PC-3 (cell line): ENCODE measurements around the gene PGS1. TPM values are rescaled to one million over a fixed set of nuclear protein-coding genes. Genes with fewer than 3 reads are reported as not detected.

Experiments
- ATAC-seq: fragments of 200-7000 bp; cut with Tn5 transposase; 2 replicates; pipeline ENCODE4 v1.9.1; 2020; ENCODE audit warnings: mild to moderate bottlenecking, moderate library complexity
- BruUV-seq: library from RNA; stranded (reverse); fragments of 400-500 nt; replicated peaks from 2 replicates; lab custom pipeline; 2021; lab: Mats Ljungman, UMichigan
- CTCF ChIA-PET: fragments of 300-600 bp; sonication (Branson Sonifier 250); formaldehyde crosslinking; loops from one replicate; lab custom pipeline; 2022; ENCODE audit warnings: antibody characterized with exemption; lab: Charles Lee
- POLR2A ChIA-PET: fragments of 300-600 bp; sonication (Branson Sonifier 250); formaldehyde crosslinking; loops from one replicate; lab custom pipeline; 2022; ENCODE audit warnings: antibody characterized with exemption; ENCODE audit not compliant: unreplicated experiment; lab: Charles Lee
- DNase-seq: peaks from one replicate; pipeline ENCODE4 v3.0.0-alpha.2; 2015
- H2AFZ ChIP-seq: fragments of 300-600 bp; sonication (generic); 2 replicates; pipeline ENCODE4 v1.6.0; 2016; ENCODE audit warnings: antibody characterized with exemption, low read length
- H3F3A ChIP-seq: fragments of 300-600 bp; sonication (generic); one replicate; pipeline ENCODE4 v1.6.0; 2017; ENCODE audit warnings: antibody characterized with exemption, low read length, control low read depth, mild to moderate bottlenecking; ENCODE audit not compliant: unreplicated experiment
- H3K27ac ChIP-seq: fragments of 300-600 bp; sonication (generic); 2 replicates; pipeline ENCODE4 v1.5.1; 2016; ENCODE audit warnings: mild to moderate bottlenecking, low read length
- H3K27me3 ChIP-seq: fragments of 300-600 bp; sonication (generic); 2 replicates; pipeline ENCODE4 v1.6.1; 2016; ENCODE audit warnings: low read length, mixed read lengths
- H3K36me3 ChIP-seq: fragments of 300-600 bp; sonication (generic); 2 replicates; pipeline ENCODE4 v1.6.1; 2016; ENCODE audit warnings: low read depth, mixed run types, low read length, mixed read lengths
- H3K4me1 ChIP-seq: fragments of 300-600 bp; sonication (generic); 2 replicates; pipeline ENCODE4 v1.5.1; 2016; ENCODE audit warnings: low read length; ENCODE audit not compliant: insufficient read depth
- H3K4me2 ChIP-seq: fragments of 300-600 bp; sonication (generic); 2 replicates; pipeline ENCODE4 v1.6.0; 2016; ENCODE audit warnings: low read length
- H3K4me3 ChIP-seq: fragments of 300-600 bp; sonication (generic); 2 replicates; pipeline ENCODE4 v1.5.1; 2016; ENCODE audit warnings: mild to moderate bottlenecking, low read length, mixed read lengths
- H3K79me2 ChIP-seq: fragments of 300-600 bp; sonication (generic); 2 replicates; pipeline ENCODE4 v1.6.1; 2017; ENCODE audit warnings: low read length, mixed read lengths
- H3K9ac ChIP-seq: fragments of 300-600 bp; sonication (generic); 2 replicates; pipeline ENCODE4 v1.6.0; 2016; ENCODE audit warnings: mild to moderate bottlenecking, low read length
- H3K9me2 ChIP-seq: fragments of 300-600 bp; sonication (generic); replicated peaks from 2 replicates; pipeline ENCODE4 v1.6.1; 2016; ENCODE audit warnings: mixed run types, low read length, mixed read lengths
- H3K9me3 ChIP-seq: fragments of 300-600 bp; sonication (generic); 2 replicates; pipeline ENCODE4 v1.6.1; 2016; ENCODE audit warnings: low read length, mixed read lengths
- H4K20me1 ChIP-seq: fragments of 300-600 bp; sonication (generic); 2 replicates; pipeline ENCODE4 v1.6.1; 2016; ENCODE audit warnings: low read length, mixed read lengths
- EZH2 ChIP-seq: fragments of 300-600 bp; sonication (generic); IDR thresholded peaks from one replicate; pipeline ENCODE4 v1.6.1; 2017; ENCODE audit warnings: antibody characterized with exemption, mild to moderate bottlenecking, low read length; ENCODE audit not compliant: unreplicated experiment
- EZH2phosphoT487 ChIP-seq: fragments of 300-600 bp; sonication (generic); IDR thresholded peaks from 2 replicates; pipeline ENCODE4 v1.6.1; 2018; ENCODE audit warnings: mild to moderate bottlenecking, antibody characterized with exemption, low read length, borderline replicate concordance
- intact Hi-C: fragments of 100-400 bp; cut with micrococcal nuclease; formaldehyde crosslinking; loops from 2 replicates; pipeline ENCODE4 v1.9.0; 2023
- total RNA-seq: library from RNA; depleted of rRNA; stranded (reverse); fragments of >200 nt; gene quantifications from 2 replicates; pipeline ENCODE4 v1.2.3, GENCODE V29; 2014
- TF ChIP-seq, protein P1 (sequence below): fragments of 300-600 bp; sonication (generic); conservative IDR thresholded peaks from 2 replicates; pipeline ENCODE4 v1.5.1; 2017; ENCODE audit warnings: antibody characterized with exemption, low read depth, mild to moderate bottlenecking, low read length

PGS1 gene
- total RNA-seq, 1 experiment from 2014 or later = 47.0 TPM

DNA sequence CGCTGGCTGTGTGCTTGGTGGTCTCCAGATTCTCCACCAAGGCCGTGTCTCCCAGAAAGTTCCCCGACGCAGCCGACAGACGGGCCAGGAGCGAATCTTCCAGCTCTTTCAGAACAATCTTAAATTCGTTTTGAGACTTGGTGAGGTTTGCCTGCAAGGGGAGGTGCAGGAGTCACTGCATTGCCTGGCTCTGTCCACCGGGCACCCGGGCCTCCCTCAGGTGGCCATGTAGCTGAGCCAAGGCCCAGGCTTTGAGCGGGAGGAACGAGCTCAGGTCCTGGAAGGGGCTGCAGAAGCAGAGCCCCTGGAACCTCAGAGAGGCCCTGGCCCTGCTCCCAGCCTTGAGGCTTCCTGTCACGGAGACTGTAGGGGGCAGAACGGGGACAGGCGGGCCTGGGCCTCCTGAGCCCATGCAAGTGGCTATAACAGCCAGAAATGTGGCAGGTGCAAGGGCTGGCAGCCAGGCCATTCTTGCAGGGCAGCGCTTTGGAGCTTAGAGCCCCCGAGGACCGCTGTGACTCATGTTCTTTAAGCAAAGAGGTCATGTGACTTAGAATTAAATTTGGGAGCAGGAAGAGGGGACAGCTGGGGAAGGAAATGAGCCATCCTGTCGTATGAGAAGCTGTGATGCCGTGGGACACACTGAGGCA, 72.4 kb downstream of the PGS1 start:
- Histone ChIP-seq H4K20me1 (no peaks in the 10 kb centered on the region), H3K4me1 (no peaks in the 10 kb centered on the region), H2AFZ (no peak overlapping the region), H3F3A (no peaks in the 10 kb centered on the region), H3K27ac (no peak overlapping the region), H3K9me3 (no peaks in the 10 kb centered on the region), H3K27me3 (no peaks in the 10 kb centered on the region), H3K36me3 (no peaks in the 10 kb centered on the region), H3K4me2 (no peak overlapping the region), H3K79me2 (no peaks in the 10 kb centered on the region), H3K4me3 (no peak overlapping the region), H3K9me2 (no peaks in the 10 kb centered on the region), H3K9ac (no peak overlapping the region)
- no TSS peak for BruUV-seq
- intact Hi-C loops = no loop called here
- no peak for ATAC-seq
- POLR2A ChIA-PET = no interaction called here
- no peak for DNase-seq
- CTCF ChIA-PET = no interaction called here
- TF ChIP-seq, protein P1, sequence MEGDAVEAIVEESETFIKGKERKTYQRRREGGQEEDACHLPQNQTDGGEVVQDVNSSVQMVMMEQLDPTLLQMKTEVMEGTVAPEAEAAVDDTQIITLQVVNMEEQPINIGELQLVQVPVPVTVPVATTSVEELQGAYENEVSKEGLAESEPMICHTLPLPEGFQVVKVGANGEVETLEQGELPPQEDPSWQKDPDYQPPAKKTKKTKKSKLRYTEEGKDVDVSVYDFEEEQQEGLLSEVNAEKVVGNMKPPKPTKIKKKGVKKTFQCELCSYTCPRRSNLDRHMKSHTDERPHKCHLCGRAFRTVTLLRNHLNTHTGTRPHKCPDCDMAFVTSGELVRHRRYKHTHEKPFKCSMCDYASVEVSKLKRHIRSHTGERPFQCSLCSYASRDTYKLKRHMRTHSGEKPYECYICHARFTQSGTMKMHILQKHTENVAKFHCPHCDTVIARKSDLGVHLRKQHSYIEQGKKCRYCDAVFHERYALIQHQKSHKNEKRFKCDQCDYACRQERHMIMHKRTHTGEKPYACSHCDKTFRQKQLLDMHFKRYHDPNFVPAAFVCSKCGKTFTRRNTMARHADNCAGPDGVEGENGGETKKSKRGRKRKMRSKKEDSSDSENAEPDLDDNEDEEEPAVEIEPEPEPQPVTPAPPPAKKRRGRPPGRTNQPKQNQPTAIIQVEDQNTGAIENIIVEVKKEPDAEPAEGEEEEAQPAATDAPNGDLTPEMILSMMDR = no peak
- no peak for TF ChIP-seq EZH2
- TF ChIP-seq EZH2phosphoT487 = no peak

DNA sequence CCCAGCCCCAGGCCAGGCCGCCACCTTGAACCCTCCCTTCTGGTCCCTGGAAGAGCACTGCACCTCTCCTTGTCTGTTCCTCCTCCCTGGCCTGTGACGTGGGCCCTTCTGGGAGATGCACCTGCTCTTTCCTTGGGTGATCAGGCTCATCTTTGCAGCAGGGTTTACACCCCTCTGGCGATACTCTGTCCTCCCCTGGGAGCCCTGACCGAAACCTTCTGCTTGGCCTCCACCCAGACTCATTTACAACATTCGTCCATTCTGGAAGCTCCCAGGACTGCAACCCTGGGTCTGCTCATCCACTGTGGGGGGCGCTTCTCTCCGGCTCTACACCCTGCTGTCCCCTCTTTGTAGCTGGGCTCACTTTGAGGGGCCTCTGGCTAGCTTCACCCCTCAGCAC, 73.3 kb downstream of the PGS1 start:
- CTCF ChIA-PET = no interaction called here

DNA sequence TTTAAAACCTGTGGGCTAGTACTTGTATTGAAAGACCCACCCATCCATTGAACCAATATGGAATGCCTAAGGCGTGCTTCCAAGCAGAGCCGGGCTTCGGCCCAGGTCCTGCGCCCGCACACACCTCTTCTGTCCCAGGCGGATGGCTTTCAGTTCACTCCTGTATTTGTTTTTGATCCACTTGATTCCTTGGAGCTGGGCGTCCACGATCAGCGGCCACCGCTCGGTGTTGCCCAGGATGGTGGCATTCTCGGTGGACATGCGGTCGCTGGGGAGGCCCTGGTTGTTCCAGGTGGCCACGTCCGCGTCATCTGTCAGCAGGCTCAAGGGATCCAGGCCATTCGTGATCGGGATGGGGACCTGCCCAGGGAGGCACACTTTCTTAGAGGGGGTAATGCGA, 75.9 kb downstream of the PGS1 start:
- no peaks in the 10 kb centered on the region for H3K4me1 ChIP-seq
- no peak overlapping the region for H3K9ac ChIP-seq
- TF ChIP-seq EZH2phosphoT487 = no peak
- TF ChIP-seq, protein P1 = no peak
- no peak for TF ChIP-seq EZH2
- POLR2A ChIA-PET = no interaction called here
- H3K27me3 ChIP-seq = no peaks in the 10 kb centered on the region
- no peaks in the 10 kb centered on the region for H4K20me1 ChIP-seq
- no TSS peak for BruUV-seq
- H2AFZ ChIP-seq = no peak overlapping the region
- ATAC-seq = no peak
- H3K9me3 ChIP-seq = no peaks in the 10 kb centered on the region
- no peak overlapping the region for H3K4me2 ChIP-seq
- H3K79me2 ChIP-seq = no peaks in the 10 kb centered on the region
- DNase-seq = no peak
- no peak overlapping the region for H3K27ac ChIP-seq
- CTCF ChIA-PET = no interaction called here
- no peaks in the 10 kb centered on the region for H3K36me3 ChIP-seq
- H3F3A ChIP-seq = no peaks in the 10 kb centered on the region
- H3K4me3 ChIP-seq = no peak overlapping the region
- intact Hi-C loops = no loop called here
- H3K9me2 ChIP-seq = no peaks in the 10 kb centered on the region

More for the DNA sequence above, 73.3 kb downstream of the PGS1 start:
- Histone ChIP-seq H3K27ac (no peak overlapping the region), H3K36me3 (no peaks in the 10 kb centered on the region), H4K20me1 (no peaks in the 10 kb centered on the region), H3K4me2 (no peak overlapping the region), H2AFZ (no peak overlapping the region), H3K27me3 (no peaks in the 10 kb centered on the region), H3F3A (no peaks in the 10 kb centered on the region), H3K9me3 (no peaks in the 10 kb centered on the region), H3K4me3 (no peak overlapping the region), H3K9ac (no peak overlapping the region), H3K9me2 (no peaks in the 10 kb centered on the region), H3K4me1 (no peaks in the 10 kb centered on the region), H3K79me2 (no peaks in the 10 kb centered on the region)
- ATAC-seq = no peak
- POLR2A ChIA-PET = no interaction called here
- BruUV-seq = no TSS peak
- no peak for TF ChIP-seq EZH2
- intact Hi-C loops = no loop called here
- no peak for DNase-seq
